Activated CD4-positive, alpha-beta memory T cell treated with anti-CD3 and anti-CD28 coated beads for 36 hours (primary cell): ENCODE data around the gene ZP2. TPM values are rescaled to one million over a fixed set of nuclear protein-coding genes. Genes with fewer than 3 reads are reported as not detected.
"Not testable (repeated sequence)": the region's sequence is repeated elsewhere in the genome, so short reads cannot be mapped to it uniquely, and the experiment has no call there.

Experiments
- CTCF ChIA-PET: fragments of 350-600 bp; sonication (Branson Sonifier 250); formaldehyde crosslinking; loops from one replicate; lab custom pipeline; 2021; ENCODE audit warnings: antibody characterized with exemption, inconsistent platforms; lab: Charles Lee
- POLR2A ChIA-PET: fragments of 350-600 bp; sonication (Branson Sonifier 250); formaldehyde crosslinking; loops from one replicate; lab custom pipeline; 2021; ENCODE audit warnings: antibody characterized with exemption; lab: Charles Lee
- DNase-seq: peaks from one replicate; pipeline ENCODE4 v3.0.0-alpha.2; 2020
- H3K27ac Mint-ChIP-seq: one replicate; pipeline ENCODE4 v1.8.0; 2021; ENCODE audit warnings: mixed read lengths
- H3K27me3 Mint-ChIP-seq: one replicate; pipeline ENCODE4 v1.8.0; 2021; ENCODE audit warnings: mixed read lengths
- H3K36me3 Mint-ChIP-seq: one replicate; pipeline ENCODE4 v1.8.0; 2021; ENCODE audit warnings: mixed read lengths
- H3K4me1 Mint-ChIP-seq: one replicate; pipeline ENCODE4 v1.8.0; 2021; ENCODE audit warnings: low read depth, mixed read lengths
- H3K4me3 Mint-ChIP-seq: one replicate; pipeline ENCODE4 v1.8.0; 2021; ENCODE audit warnings: mild to moderate bottlenecking, mixed read lengths
- H3K9me3 Mint-ChIP-seq: one replicate; pipeline ENCODE4 v1.8.0; 2021; ENCODE audit warnings: mixed read lengths
- intact Hi-C: fragments of 100-400 bp; cut with micrococcal nuclease; formaldehyde crosslinking; loops from one replicate; pipeline ENCODE4 v1.15.1; 2023
- total RNA-seq, 2 experiments: library from RNA; stranded (reverse); gene quantifications; one replicate each; pipeline ENCODE4 v1.2.3, GENCODE V29; 2021

Gene ZP2
- not detected for total RNA-seq

- Mint-ChIP-seq H3K4me3 (no peak within 1 kb of the TSS), H3K9me3 (no peaks in the 10 kb centered on the region), H3K36me3 (no peaks in the 10 kb centered on the region), H3K4me1 (no peaks in the 10 kb centered on the region), H3K27me3 (peaks cover 15% of the 10 kb centered on the region), H3K27ac (no peak within 1 kb of the TSS)
- ChIA-PET CTCF (interaction anchor here (0.6 kb wide), 1 partner anchor 99 kb away, joined by 3 read pairs; no protein-coding TSS in a partner anchor), POLR2A (no interaction called here)
- no peak for DNase-seq
- intact Hi-C loops: no loop called here
Observed at GRCh38 chr16:21211486-21211885, at the start of gene ZP2. ZP2 (minus strand) TSS chr16:21211574; CDS start chr16:21211547, 27 bp downstream.

GRCh38 chr16:21257284-21257683 is 45.9 kb upstream of the ZP2 start:
- ChIA-PET CTCF (interaction anchor here (0.7 kb wide), 1 partner anchor 21 kb away, joined by 3 read pairs; the partner anchor contains the start of gene CRYM), POLR2A (no interaction called here)
- Mint-ChIP-seq H3K36me3 (no peaks in the 10 kb centered on the region), H3K27ac (no peak overlapping the region), H3K4me3 (no peak overlapping the region), H3K4me1 (no peaks in the 10 kb centered on the region), H3K9me3 (no peaks in the 10 kb centered on the region), H3K27me3 (peaks cover 8% of the 10 kb centered on the region)
- intact Hi-C loops: no loop called here
- no peak for DNase-seq

DNA sequence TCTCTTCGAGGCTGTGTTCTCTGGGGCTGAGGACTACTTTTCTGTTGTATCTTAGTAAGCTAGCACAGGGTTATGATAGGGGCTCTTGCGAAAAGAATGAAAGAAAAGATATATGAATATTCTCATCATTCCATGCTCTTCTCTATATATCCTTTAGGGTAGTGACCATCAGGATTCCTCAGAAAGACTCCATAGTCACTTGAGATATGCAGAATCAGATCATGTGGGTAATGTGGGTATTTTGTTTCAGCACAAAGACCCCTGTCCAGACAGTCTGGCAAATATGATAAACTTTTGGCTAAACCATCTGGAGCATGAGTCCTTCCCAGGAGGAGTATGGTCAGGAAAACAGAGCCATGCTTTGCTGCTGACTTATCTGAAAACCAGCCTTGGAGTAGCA is 45.3 kb upstream of the ZP2 start:
- ChIA-PET CTCF (no interaction called here), POLR2A (no interaction called here)
- Mint-ChIP-seq H3K27me3 (peaks cover 9% of the 10 kb centered on the region), H3K4me3 (no peak overlapping the region), H3K9me3 (no peaks in the 10 kb centered on the region), H3K36me3 (no peaks in the 10 kb centered on the region), H3K4me1 (no peaks in the 10 kb centered on the region), H3K27ac (no peak overlapping the region)
- no peak for DNase-seq
- intact Hi-C loops: no loop called here

- Mint-ChIP-seq H3K36me3 (no peaks in the 10 kb centered on the region), H3K9me3 (no peaks in the 10 kb centered on the region), H3K4me3 (no peak overlapping the region), H3K4me1 (no peaks in the 10 kb centered on the region), H3K27ac (no peak overlapping the region), H3K27me3 (peaks cover 12% of the 10 kb centered on the region)
- ChIA-PET POLR2A (no interaction called here), CTCF (no interaction called here)
- DNase-seq: no peak
- intact Hi-C loops: no loop called here
Observed at GRCh38 chr16:21253470-21253869, 42.1 kb upstream of the ZP2 start.

- H3K27me3 Mint-ChIP-seq: peaks cover 15% of the 10 kb centered on the region
- H3K9me3 Mint-ChIP-seq: no peaks in the 10 kb centered on the region
- ChIA-PET CTCF (no interaction called here), POLR2A (no interaction called here)
- intact Hi-C loops: no loop called here
- no peak for DNase-seq
- H3K4me3 Mint-ChIP-seq: no peak overlapping the region
- no peak overlapping the region for H3K27ac Mint-ChIP-seq
- no peaks in the 10 kb centered on the region for H3K4me1 Mint-ChIP-seq
- H3K36me3 Mint-ChIP-seq: no peaks in the 10 kb centered on the region
Observed at GRCh38 chr16:21250072-21250923, 38.9 kb upstream of the ZP2 start.

GRCh38 chr16:21248179-21248578 is 36.8 kb upstream of the ZP2 start:
- intact Hi-C loops, H3K9me3 Mint-ChIP-seq, DNase-seq, POLR2A ChIA-PET, H3K36me3 Mint-ChIP-seq, H3K27ac Mint-ChIP-seq, CTCF ChIA-PET, H3K4me1 Mint-ChIP-seq, H3K4me3 Mint-ChIP-seq: not testable (repeated sequence)
- H3K27me3 Mint-ChIP-seq: peaks cover 14% of the 10 kb centered on the region

- Mint-ChIP-seq H3K9me3 (no peaks in the 10 kb centered on the region), H3K36me3 (no peaks in the 10 kb centered on the region), H3K4me1 (no peaks in the 10 kb centered on the region), H3K27me3 (peaks cover 13% of the 10 kb centered on the region), H3K27ac (no peak overlapping the region), H3K4me3 (no peak overlapping the region)
- intact Hi-C loops: no loop called here
- ChIA-PET CTCF (no interaction called here), POLR2A (no interaction called here)
- DNase-seq: no peak
Observed at GRCh38 chr16:21244518-21245215, 33.3 kb upstream of the ZP2 start.

- peaks cover 10% of the 10 kb centered on the region for H3K27me3 Mint-ChIP-seq
- no peak for DNase-seq
- no peaks in the 10 kb centered on the region for H3K4me1 Mint-ChIP-seq
- ChIA-PET CTCF (no interaction called here), POLR2A (no interaction called here)
- H3K36me3 Mint-ChIP-seq: no peaks in the 10 kb centered on the region
- intact Hi-C loops: no loop called here
- H3K9me3 Mint-ChIP-seq: no peaks in the 10 kb centered on the region
- no peak overlapping the region for H3K4me3 Mint-ChIP-seq
- H3K27ac Mint-ChIP-seq: no peak overlapping the region
Observed at GRCh38 chr16:21242756-21243155, 31.4 kb upstream of the ZP2 start.

- POLR2A ChIA-PET: no interaction called here
- Mint-ChIP-seq H3K27ac (no peak overlapping the region), H3K4me1 (no peaks in the 10 kb centered on the region), H3K36me3 (no peaks in the 10 kb centered on the region), H3K27me3 (peaks cover 5% of the 10 kb centered on the region), H3K4me3 (no peak overlapping the region), H3K9me3 (no peaks in the 10 kb centered on the region)
- CTCF ChIA-PET: no interaction called here
- intact Hi-C loops: no loop called here
- no peak for DNase-seq
Observed at GRCh38 chr16:21239646-21240045, 28.3 kb upstream of the ZP2 start.

GRCh38 chr16:21236831-21237230 is 25.5 kb upstream of the ZP2 start:
- no peak overlapping the region for H3K4me3 Mint-ChIP-seq
- intact Hi-C loops: no loop called here
- DNase-seq: no peak
- H3K9me3 Mint-ChIP-seq: no peaks in the 10 kb centered on the region
- no peaks in the 10 kb centered on the region for H3K36me3 Mint-ChIP-seq
- peaks cover 4% of the 10 kb centered on the region for H3K27me3 Mint-ChIP-seq
- H3K4me1 Mint-ChIP-seq: no peaks in the 10 kb centered on the region
- POLR2A ChIA-PET: no interaction called here
- CTCF ChIA-PET: no interaction called here
- no peak overlapping the region for H3K27ac Mint-ChIP-seq

DNA sequence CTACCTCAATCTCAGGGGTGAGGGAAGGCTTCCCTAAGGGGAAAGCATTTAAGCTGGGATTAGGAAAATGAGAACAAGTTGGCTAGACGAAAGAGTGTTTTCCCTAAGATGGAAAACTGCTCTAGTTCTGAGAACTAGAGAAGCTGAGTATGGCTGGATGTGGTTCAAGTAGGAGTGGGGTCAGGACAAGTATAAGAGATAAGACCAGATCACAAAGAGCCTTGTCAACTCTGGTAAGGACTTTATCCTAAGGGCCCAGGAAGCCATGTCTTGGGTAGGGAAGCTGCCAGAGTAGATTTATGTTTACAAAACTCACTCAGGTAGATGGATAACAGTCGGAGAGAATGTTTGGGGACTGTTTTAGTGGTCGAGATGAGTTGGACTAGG is 23.8 kb upstream of the ZP2 start:
- H3K36me3 Mint-ChIP-seq: no peaks in the 10 kb centered on the region
- peaks cover 9% of the 10 kb centered on the region for H3K27me3 Mint-ChIP-seq
- H3K9me3 Mint-ChIP-seq: no peaks in the 10 kb centered on the region
- ChIA-PET POLR2A (no interaction called here), CTCF (no interaction called here)
- H3K4me3 Mint-ChIP-seq: no peak overlapping the region
- intact Hi-C loops: no loop called here
- no peak overlapping the region for H3K27ac Mint-ChIP-seq
- H3K4me1 Mint-ChIP-seq: no peaks in the 10 kb centered on the region
- no peak for DNase-seq

GRCh38 chr16:21233521-21234150 is 22.3 kb upstream of the ZP2 start, which contains the start of gene ANKS4B:
ANKS4B (plus strand) TSS chr16:21233699; CDS start chr16:21233738, 39 bp downstream.
- no peak for DNase-seq
- Mint-ChIP-seq H3K27ac (no peak within 1 kb of the TSS), H3K27me3 (peaks cover 18% of the 10 kb centered on the region), H3K36me3 (no peaks in the 10 kb centered on the region), H3K4me1 (no peaks in the 10 kb centered on the region), H3K9me3 (no peaks in the 10 kb centered on the region), H3K4me3 (no peak within 1 kb of the TSS)
- ChIA-PET CTCF (no interaction called here), POLR2A (no interaction called here)
- intact Hi-C loops: no loop called here
